ENCODE data around the gene CHMP1B.
"Not testable (repeated sequence)": the region's sequence is repeated elsewhere in the genome, so short reads cannot be mapped to it uniquely, and the experiment has no call there.

The CHMP1B gene

GRCh38 chr18:11842562-11842961 lies 8.7 kb upstream of the CHMP1B start:
- DNase-seq, result no peak

- DNase-seq, result no peak
Observed at GRCh38 chr18:11844436-11844835, 6.8 kb upstream of the CHMP1B start.

GRCh38 chr18:11845654-11846053 lies 5.6 kb upstream of the CHMP1B start:
- no peak for DNase-seq

GRCh38 chr18:11847811-11848210 lies 3.4 kb upstream of the CHMP1B start:
- no peak for DNase-seq

- DNase-seq, result no peak
Observed at GRCh38 chr18:11849279-11849678, 1.9 kb upstream of the CHMP1B start.

GRCh38 chr18:11849841-11850634 lies 1.2 kb upstream of the CHMP1B start:
- DNase-seq, result peak; percentile 60

- peak; percentile 23 for DNase-seq
Observed at GRCh38 chr18:11850821-11851145, 430 bp upstream of the CHMP1B start.

- no peak for DNase-seq
Observed at GRCh38 chr18:11851806-11852337, 659 bp downstream of the CHMP1B start.

- DNase-seq, result not testable (repeated sequence)
Observed at GRCh38 chr18:11854554-11854953, 3.3 kb downstream of the CHMP1B start.

GRCh38 chr18:11857177-11857887 lies 6.1 kb downstream of the CHMP1B start:
- peak; percentile 61 for DNase-seq

GRCh38 chr18:11859282-11859830 lies 8.1 kb downstream of the CHMP1B start:
- DNase-seq, result no peak

- no peak for DNase-seq
Observed at GRCh38 chr18:11859903-11860407, 8.7 kb downstream of the CHMP1B start.

- no peak for DNase-seq
Observed at GRCh38 chr18:11860594-11861450, 9.6 kb downstream of the CHMP1B start.

- DNase-seq, result peak; percentile 15
Observed at GRCh38 chr18:11861583-11862288, 10.5 kb downstream of the CHMP1B start.

GRCh38 chr18:11862468-11863137 lies 11.4 kb downstream of the CHMP1B start:
- no peak for DNase-seq

GRCh38 chr18:11864471-11864870 lies 13.3 kb downstream of the CHMP1B start:
- DNase-seq, result no peak

- DNase-seq, result no peak
Observed at GRCh38 chr18:11865071-11865470, 13.9 kb downstream of the CHMP1B start.

GRCh38 chr18:11866329-11866728 lies 15.1 kb downstream of the CHMP1B start:
- DNase-seq, result no peak

GRCh38 chr18:11866764-11867163 lies 15.6 kb downstream of the CHMP1B start:
- DNase-seq, result no peak

- DNase-seq, result no peak
Observed at GRCh38 chr18:11868230-11868629, 17.0 kb downstream of the CHMP1B start.

- no peak for DNase-seq
Observed at GRCh38 chr18:11871501-11871900, 20.3 kb downstream of the CHMP1B start.

Measured in DMS 273 treated with DMSO at 0.1 percent for 48 hours (cell line).